GM19099 (cell line): ENCODE measurements around the gene FKBP1A.

Source experiments
- POLR2A ChIP-seq: IDR thresholded peaks from 3 replicates; pipeline ENCODE4 v1.6.1; 2011; ENCODE audit warnings: low read depth; ENCODE audit not compliant: insufficient read length; ENCODE audit errors: extremely low read depth

FKBP1A gene

GRCh38 chr20:1392693-1393506, at the start of gene FKBP1A:
FKBP1A (minus strand) TSS chr20:1393054; CDS start chr20:1392998, 56 bp downstream.
- TF ChIP-seq POLR2A: peak; percentile 83

GRCh38 chr20:1442304-1442703, 49.5 kb upstream of the FKBP1A start:
- no peak for TF ChIP-seq POLR2A

- no peak for TF ChIP-seq POLR2A
These were observed 48.3 kb upstream of the FKBP1A start for GRCh38 chr20:1441133-1441532.

- TF ChIP-seq POLR2A: no peak
These were observed 47.2 kb upstream of the FKBP1A start for GRCh38 chr20:1440024-1440423.

GRCh38 chr20:1438361-1438760, 45.5 kb upstream of the FKBP1A start:
- no peak for TF ChIP-seq POLR2A

GRCh38 chr20:1437235-1437904, 44.5 kb upstream of the FKBP1A start:
- no peak for TF ChIP-seq POLR2A

GRCh38 chr20:1436263-1436662, 43.4 kb upstream of the FKBP1A start:
- TF ChIP-seq POLR2A: no peak

GRCh38 chr20:1435337-1435699, 42.5 kb upstream of the FKBP1A start:
- TF ChIP-seq POLR2A: no peak

GRCh38 chr20:1434571-1435336, 41.9 kb upstream of the FKBP1A start:
- no peak for TF ChIP-seq POLR2A

- no peak for TF ChIP-seq POLR2A
These were observed 38.3 kb upstream of the FKBP1A start for GRCh38 chr20:1431158-1431557.

GRCh38 chr20:1430004-1430451, 37.2 kb upstream of the FKBP1A start:
- TF ChIP-seq POLR2A: no peak

GRCh38 chr20:1429143-1429728, 36.4 kb upstream of the FKBP1A start:
- no peak for TF ChIP-seq POLR2A

- no peak for TF ChIP-seq POLR2A
These were observed 34.7 kb upstream of the FKBP1A start for GRCh38 chr20:1427457-1428054.

GRCh38 chr20:1426231-1426849, 33.5 kb upstream of the FKBP1A start:
- no peak for TF ChIP-seq POLR2A
